ENCODE data around the gene SH3BP5L. TPM values are rescaled to one million over a fixed set of nuclear protein-coding genes. Genes with fewer than 3 reads are reported as not detected.

Gene SH3BP5L
- total and polyA plus RNA-seq, 2 of the 13 experiments (the other 11 are each of a cell fraction or from before 2014, with no cell fraction given), result 10.3 to 14.9 TPM

- TF ChIP-seq EP300 (IDR thresholded peaks at IDR 0.05; ENCODE audit: low read depth in 2 of 2, low read length in 2 of 2), result no peak
- TF ChIP-seq EP300 (CRISPR knock-in tag; IDR thresholded peaks at IDR 0.05; ENCODE audit: borderline replicate concordance), result no peak
- TF ChIP-seq GATAD1 (CRISPR knock-in tag; IDR thresholded peaks at IDR 0.05), result no peak
- no peak for TF ChIP-seq SRSF1 (optimal IDR thresholded peaks at IDR 0.05; ENCODE audit: low read depth, low read length)
- no peak for TF ChIP-seq ZNF333 (CRISPR knock-in tag; IDR thresholded peaks at IDR 0.05; ENCODE audit: borderline replicate concordance)
- TF ChIP-seq, protein P1, sequence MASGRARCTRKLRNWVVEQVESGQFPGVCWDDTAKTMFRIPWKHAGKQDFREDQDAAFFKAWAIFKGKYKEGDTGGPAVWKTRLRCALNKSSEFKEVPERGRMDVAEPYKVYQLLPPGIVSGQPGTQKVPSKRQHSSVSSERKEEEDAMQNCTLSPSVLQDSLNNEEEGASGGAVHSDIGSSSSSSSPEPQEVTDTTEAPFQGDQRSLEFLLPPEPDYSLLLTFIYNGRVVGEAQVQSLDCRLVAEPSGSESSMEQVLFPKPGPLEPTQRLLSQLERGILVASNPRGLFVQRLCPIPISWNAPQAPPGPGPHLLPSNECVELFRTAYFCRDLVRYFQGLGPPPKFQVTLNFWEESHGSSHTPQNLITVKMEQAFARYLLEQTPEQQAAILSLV (CRISPR knock-in tag; IDR thresholded peaks at IDR 0.05; ENCODE audit: borderline replicate concordance), result no peak
- no peak for TF ChIP-seq MIER2 (CRISPR knock-in tag; IDR thresholded peaks at IDR 0.05)
- TF ChIP-seq ZNF841 (CRISPR knock-in tag; IDR thresholded peaks at IDR 0.05; ENCODE audit: borderline replicate concordance), result no peak
- no peak for TF ChIP-seq RORA (CRISPR knock-in tag; IDR thresholded peaks at IDR 0.05)
- TF ChIP-seq ZBTB8A (CRISPR knock-in tag; IDR thresholded peaks at IDR 0.05; ENCODE audit: borderline replicate concordance, low read depth), result no peak
- no peak for TF ChIP-seq ZNF777 (CRISPR knock-in tag; IDR thresholded peaks at IDR 0.05)
- TF ChIP-seq, protein P2, sequence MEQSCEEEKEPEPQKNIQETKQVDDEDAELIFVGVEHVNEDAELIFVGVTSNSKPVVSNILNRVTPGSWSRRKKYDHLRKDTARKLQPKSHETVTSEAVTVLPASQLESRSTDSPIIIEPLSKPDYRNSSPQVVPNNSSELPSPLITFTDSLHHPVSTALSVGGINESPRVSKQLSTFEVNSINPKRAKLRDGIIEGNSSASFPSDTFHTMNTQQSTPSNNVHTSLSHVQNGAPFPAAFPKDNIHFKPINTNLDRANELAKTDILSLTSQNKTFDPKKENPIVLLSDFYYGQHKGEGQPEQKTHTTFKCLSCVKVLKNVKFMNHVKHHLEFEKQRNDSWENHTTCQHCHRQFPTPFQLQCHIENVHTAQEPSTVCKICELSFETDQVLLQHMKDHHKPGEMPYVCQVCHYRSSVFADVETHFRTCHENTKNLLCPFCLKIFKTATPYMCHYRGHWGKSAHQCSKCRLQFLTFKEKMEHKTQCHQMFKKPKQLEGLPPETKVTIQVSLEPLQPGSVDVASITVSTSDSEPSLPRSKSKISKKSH (CRISPR knock-in tag; IDR thresholded peaks at IDR 0.05; ENCODE audit: borderline replicate concordance), result 0 out of 2 replicates have a peak, but pooled peaks have one; percentile 8
- no peak for TF ChIP-seq MTF1 (CRISPR knock-in tag; IDR thresholded peaks at IDR 0.05)
- no peak for TF ChIP-seq NCOA5 (CRISPR knock-in tag; IDR thresholded peaks at IDR 0.05)
- TF ChIP-seq RFXAP (CRISPR knock-in tag; IDR thresholded peaks at IDR 0.05; ENCODE audit: borderline replicate concordance), result no peak
- no peak for TF ChIP-seq FOXJ3 (CRISPR knock-in tag; IDR thresholded peaks at IDR 0.05; ENCODE audit: borderline replicate concordance)
- TF ChIP-seq GATAD2A (CRISPR knock-in tag; IDR thresholded peaks at IDR 0.05), result no peak
- no peak for TF ChIP-seq ZNF816 (CRISPR knock-in tag; IDR thresholded peaks at IDR 0.05; ENCODE audit: borderline replicate concordance)
- TF ChIP-seq, protein P3, sequence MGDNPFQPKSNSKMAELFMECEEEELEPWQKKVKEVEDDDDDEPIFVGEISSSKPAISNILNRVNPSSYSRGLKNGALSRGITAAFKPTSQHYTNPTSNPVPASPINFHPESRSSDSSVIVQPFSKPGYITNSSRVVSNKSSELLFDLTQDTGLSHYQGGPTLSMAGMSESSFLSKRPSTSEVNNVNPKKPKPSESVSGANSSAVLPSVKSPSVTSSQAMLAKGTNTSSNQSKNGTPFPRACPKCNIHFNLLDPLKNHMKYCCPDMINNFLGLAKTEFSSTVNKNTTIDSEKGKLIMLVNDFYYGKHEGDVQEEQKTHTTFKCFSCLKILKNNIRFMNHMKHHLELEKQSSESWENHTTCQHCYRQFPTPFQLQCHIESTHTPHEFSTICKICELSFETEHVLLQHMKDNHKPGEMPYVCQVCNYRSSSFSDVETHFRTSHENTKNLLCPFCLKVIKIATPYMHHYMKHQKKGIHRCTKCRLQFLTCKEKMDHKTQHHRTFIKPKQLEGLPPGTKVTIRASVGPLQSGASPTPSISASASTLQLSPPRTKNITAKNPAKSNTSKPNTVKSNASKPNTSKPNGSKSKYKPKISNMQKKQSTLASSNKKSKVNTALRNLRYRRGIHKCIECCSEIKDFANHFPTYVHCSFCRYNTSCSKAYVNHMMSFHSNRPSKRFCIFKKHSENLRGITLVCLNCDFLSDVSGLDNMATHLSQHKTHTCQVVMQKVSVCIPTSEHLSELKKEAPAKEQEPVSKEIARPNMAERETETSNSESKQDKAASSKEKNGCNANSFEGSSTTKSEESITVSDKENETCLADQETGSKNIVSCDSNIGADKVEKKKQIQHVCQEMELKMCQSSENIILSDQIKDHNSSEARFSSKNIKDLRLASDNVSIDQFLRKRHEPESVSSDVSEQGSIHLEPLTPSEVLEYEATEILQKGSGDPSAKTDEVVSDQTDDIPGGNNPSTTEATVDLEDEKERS (CRISPR knock-in tag; IDR thresholded peaks at IDR 0.05), result peak; percentile 87
Measured at GRCh38 chr1:248872752-248873408, 47.2 kb upstream of the SH3BP5L start (continued).
